Stimulated activated CD4-positive, alpha-beta T cell treated with anti-CD3 and anti-CD28 coated beads, Interleukin-4, amount 100 ng/mL, for 1 hour (primary cell): Measurements from ENCODE around the gene PFDN4.

Experiments
- DNase-seq: peaks from one replicate; pipeline ENCODE4 v3.0.0-alpha.2; 2020

PFDN4 gene

DNA sequence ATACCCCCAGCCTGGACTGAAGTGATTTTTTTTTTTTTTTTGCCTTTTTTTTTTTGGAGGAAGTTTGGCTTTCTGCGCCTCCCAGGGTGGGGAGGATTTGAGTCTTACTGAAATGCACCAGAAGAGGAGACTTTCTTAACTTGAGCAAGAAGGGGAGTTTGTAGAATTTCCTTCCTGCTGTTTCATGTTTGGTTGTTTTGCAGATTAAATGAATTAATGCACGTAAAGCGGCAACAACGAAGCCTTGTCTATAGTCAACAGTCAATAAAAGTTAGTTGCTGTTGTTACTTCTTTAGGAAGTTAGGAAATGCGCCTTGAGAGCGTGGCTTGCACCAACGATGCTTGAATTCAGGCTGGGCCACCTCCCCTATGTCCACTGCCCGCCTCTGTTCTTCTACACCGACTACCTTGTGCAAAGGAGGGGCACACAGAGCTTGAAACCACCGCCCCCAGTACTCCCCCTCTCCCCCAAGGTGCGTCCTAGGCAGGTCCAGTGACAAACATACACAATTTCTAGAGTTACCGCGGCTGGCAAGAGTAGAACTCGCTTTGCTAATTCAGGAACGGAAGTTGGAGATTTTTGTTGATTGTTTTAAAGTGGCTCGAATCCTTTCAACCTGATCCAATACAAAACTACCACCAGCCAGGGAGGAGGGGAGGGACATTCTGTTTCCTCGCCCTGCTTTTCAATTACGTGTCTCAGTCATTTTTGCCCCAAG is 33.3 kb upstream of the PFDN4 start:
- no peak for DNase-seq

DNA sequence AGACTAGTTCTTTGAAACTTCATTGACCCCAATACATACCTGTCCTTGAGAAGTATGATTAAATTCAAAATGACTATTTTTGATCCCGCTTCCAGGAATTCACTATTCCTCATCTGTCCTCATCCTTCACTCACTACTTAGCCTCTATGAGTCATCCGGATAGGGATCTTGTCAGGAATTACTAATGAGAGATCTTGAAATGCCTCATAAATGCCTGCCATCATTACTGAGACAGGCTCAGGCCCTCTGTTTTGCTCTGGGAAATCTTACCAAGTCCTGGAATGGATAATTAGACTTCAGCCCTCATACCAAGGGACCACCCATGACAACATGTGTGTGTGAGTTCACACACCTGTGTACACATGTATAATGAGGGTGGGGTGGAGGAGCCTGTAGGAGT is 31.3 kb upstream of the PFDN4 start:
- DNase-seq: no peak

DNA sequence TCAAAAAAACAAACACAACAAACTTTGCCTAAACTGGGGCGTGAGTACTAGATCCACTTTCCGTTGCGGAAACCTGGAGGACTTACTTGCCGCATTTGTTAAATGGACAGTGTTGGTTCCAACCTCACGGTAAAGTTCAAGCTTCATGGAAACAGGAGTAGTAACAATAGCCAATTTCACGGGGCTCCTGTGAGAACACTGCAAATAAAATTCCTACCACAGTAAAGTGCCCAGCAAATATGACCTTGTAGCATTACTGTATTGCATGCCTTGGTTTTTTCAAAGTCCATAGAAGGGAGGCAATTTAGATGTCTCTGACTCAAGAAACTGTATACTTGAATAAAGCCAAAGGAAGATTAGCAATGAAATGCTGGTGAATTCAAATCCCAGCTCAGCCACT is 30.5 kb upstream of the PFDN4 start:
- no peak for DNase-seq

DNA sequence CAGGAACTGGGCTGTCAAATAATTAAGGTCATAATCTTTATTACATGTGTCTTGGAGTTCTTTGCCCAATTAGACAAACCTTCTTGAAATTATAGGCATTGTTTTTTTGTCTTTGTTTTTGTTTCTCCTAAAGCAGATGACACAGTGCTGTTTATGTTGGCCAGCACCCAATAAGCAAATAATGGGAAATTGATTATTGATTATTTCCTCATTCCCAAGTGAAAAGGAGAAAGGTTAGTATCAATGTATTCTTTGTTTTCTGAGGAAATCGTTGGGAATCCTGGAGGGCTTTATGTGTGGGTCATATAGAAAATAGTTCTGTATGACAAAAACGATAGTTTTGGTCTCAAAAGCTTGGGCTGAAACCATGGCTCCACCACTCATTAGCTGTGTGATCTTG is 29.6 kb upstream of the PFDN4 start:
- no peak for DNase-seq

DNA sequence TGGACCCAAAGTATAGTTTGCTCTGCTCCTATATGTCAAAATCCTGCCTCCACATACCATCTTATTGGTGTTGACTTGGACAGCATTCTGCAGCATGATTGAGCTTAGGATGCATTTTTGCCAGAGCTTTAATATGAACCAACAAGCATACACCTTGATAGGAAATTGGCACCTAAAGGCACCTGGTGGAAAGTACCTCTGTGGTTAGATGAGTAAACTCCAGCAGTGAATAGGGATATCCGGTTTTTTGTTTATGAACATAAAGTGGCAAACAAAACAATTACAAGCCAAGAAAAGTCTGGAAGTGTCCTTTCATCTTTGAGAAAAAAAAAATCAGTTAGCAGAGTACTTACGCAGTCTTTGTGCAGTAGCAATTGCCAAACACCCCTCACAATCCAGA is 27.9 kb upstream of the PFDN4 start:
- no peak for DNase-seq

DNA sequence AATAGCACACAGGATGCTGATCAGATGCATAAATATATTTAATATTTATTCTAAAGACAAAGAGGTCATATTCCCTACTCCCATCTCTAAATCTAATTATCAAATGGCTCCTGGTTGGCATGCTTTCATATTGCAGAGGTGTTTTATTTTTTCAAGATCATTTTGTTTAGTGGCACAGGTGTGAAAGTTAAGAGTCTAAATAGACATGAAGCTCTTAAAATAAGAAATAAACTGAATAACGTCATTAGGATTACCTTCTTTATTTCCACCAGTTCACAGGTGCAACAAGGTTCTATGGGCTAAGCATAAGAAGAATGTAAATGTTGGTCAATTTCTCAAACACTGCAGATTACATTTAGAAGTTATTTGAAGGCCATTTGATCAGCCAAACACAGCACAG is 27.0 kb upstream of the PFDN4 start:
- DNase-seq: no peak

DNA sequence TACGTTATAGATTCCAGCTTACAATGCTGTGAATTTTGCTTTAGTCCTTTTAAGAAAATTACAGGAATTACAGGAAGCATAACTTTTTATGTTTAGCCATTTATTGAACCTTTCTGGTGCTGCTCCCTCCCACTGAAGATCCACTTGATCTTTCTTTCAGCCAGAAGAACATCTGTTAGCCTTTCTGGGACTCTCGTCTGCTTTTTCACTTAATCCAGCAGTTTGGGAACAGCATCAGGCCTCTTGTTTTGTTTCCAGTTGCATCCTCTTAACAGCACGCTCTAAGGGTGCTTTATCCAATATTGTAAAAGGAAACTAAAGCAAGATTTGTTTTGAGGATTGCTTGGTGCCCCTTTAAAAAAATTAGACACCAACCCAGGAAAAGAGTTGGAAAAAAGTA is 23.8 kb upstream of the PFDN4 start:
- no peak for DNase-seq

DNA sequence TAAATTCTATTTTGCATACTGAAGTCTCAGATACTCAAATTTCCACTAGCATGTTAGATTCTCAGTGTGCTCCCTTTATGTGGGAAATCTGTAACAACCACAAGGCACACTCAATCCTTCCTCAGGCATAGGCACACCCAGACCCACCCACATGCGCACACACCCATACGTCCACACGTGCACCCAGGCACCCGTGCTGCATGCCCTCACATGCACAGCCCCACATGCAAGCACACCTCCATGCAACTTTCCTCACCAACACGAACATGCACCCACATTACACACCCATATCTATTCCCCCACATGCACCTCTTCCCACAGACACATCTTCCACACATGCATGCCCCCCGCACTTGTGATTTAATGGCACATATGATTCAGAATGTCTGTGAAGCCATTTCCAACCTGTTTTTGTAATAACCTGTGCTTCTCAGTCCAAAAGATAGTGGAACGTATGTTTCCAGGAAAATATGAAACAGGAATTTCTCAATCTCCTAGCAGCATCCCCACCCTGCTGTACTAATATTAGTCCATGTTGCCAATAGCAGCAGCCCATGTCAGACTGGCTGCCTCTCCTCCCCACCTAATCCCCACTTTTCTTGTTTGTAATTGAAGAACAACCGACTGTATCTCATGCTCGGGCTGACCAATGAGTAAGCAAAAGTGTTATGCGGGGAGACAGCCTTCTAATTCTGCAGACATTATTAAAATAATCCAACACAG is 22.8 kb upstream of the PFDN4 start:
- DNase-seq: no peak

DNA sequence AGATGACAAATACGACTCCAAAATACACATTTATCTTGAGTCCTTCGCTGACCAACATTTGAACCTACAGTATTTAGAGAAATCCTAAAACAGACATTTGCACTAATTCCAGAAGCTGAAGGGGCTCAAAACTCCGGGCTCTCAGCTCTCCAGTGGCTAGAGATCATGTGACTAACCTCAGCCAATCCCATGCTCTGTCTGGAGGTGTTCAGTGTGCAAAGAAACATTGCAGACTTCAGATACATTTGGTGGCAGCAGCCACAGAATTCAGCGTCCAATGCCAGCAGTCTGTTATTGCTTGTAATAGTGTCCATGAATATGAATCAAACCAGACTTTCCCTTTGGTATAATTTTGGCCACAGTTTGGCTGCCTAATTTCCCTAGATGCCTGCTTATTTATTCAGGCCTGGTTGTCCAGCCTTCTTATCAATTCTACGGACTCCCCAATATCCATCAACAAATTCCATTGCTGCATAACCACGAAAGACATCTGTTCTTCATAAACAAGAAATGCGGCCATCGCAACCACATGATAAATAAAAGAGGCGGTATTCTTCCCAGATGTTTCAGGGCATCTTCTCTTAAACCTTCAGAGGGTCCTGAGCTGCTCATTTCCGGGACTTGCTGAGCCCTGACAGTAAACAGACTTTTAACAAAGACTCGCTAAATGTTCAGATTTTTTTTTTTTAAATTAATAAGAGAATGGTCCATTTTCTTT is 19.6 kb upstream of the PFDN4 start:
- DNase-seq: no peak

DNA sequence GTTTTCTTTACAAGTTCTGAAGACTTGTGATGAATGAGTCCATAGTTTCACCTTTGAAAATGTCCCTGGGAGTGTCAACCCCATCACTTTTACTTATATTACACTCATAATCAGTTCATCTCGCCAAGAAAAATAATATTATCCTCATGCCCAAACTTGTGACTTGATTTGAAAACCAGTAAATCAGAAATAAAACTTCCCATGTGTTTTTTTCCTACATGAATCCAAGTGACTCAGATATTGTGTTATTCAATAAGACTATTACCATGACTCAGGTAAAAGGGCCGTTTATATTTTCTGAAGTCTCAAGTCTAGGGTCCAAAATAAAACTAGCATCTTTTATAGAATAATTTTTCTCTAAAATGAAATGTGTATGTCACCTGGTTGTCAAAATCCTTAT is 18.3 kb upstream of the PFDN4 start:
- no peak for DNase-seq

DNA sequence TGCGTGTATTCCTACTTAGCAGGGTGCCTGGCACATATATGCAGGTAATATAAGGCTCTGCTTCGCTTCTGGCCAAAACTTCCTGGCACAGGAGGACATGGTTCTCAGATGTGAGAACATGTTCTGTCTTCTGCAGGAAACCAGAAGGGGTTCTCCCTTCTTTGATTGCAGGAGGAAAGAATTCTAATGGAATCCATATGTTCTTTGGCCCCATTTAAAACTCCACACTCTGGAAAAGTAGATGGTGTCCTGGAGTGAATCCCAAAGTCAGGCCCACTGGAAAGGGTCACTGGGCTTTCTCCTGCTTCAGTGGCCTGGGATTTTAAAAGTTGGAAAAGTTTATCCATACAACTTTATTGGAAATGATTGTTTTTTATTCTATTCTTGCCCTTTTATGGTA is 17.7 kb upstream of the PFDN4 start:
- no peak for DNase-seq

DNA sequence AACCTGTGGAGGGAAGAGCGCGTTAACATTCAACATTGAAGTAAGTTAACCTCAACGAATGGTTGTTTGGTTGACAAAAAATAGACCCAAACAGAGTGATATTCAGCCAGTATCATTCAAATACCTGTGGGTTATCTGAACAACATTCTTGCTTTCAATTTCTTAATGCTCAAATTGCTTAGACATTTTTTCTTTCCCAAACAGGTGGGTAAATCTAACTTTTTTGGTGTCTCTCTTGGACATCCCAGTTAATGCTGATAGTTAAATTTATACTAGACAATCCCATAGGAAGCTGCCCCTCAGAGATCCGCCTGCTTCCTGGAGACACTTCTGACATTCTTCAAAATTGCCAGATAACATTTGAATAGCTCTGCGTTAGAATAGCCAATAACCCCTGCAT is 14.1 kb upstream of the PFDN4 start:
- no peak for DNase-seq

DNA sequence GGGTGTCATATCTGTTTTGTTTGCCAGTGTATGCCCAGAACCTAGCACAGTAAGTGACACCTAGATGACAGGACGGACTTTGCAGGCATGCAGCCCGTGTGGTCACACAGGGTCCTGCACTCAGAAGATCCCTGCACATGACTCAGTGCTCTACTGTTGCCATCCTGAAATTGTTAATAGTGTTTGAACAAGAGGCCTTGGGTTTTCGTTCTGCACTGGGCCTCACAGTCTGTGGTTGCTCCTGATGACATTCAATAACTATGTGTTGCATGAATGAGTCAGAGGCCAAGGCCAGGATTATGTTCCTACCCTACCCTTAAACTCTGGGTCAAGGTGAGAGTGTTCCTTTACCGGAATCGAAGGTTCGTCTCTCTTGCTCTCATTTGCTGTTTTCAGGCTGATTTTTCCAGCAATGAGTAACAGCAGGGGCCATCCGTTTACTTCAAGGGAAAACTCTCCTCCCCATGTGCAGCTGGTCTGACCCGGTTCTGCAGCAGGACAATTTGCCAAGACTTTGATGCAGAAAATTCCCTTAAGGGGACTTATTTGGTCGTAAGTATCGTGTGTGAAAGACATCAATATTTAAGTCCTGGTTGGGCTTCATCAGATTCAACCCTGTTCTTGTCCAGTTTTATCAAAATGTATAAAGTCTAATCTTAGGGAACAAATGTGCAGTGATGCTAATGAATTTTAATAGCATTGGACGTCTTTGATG is 13.0 kb upstream of the PFDN4 start:
- no peak for DNase-seq

DNA sequence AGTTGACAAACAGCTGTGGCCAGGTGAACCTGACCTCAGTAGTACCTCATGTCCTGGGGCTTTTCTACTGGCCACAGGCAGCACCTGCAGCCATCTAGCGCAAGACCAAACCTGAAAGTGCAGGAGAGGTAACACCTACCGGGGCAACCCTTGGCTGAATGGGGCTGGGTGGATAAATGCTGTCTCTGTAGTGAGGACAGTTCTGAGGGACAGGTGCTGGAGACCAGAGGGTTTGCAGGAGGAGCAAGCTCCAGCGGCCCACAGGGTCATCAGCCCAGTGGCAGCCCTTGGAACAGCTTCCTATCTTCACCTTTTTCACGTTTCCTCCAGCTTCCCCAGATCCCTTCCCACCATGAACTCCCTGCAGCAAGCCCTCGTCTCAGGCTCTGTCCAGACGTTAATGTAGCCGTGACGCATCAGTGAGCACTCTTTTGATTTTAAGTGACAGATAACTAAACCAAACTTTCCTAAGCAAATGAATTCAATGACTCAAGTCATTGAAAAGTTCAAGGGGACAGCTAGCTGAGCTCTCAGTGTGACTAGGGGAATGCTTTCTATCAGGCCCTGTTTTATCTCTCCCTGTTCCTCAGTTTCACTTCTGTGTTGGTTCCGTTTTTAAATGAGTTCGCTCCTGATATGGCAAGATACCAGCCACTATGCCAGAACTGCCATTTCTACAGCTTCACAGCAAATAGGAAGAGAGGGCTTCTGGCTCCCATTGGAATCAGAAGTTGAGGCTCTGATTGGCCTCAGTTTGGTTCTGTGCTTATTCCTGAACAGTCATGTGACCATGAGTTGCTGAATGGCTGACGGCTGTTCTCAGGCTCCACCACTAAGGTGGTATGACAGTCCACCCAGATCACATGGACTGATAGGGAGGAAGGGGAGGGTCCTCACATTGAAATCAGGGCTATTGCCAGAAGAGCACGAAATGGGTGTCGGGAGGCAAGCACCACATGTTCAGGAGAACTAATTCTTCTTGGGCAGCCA is 12.1 kb upstream of the PFDN4 start:
- no peak for DNase-seq

DNA sequence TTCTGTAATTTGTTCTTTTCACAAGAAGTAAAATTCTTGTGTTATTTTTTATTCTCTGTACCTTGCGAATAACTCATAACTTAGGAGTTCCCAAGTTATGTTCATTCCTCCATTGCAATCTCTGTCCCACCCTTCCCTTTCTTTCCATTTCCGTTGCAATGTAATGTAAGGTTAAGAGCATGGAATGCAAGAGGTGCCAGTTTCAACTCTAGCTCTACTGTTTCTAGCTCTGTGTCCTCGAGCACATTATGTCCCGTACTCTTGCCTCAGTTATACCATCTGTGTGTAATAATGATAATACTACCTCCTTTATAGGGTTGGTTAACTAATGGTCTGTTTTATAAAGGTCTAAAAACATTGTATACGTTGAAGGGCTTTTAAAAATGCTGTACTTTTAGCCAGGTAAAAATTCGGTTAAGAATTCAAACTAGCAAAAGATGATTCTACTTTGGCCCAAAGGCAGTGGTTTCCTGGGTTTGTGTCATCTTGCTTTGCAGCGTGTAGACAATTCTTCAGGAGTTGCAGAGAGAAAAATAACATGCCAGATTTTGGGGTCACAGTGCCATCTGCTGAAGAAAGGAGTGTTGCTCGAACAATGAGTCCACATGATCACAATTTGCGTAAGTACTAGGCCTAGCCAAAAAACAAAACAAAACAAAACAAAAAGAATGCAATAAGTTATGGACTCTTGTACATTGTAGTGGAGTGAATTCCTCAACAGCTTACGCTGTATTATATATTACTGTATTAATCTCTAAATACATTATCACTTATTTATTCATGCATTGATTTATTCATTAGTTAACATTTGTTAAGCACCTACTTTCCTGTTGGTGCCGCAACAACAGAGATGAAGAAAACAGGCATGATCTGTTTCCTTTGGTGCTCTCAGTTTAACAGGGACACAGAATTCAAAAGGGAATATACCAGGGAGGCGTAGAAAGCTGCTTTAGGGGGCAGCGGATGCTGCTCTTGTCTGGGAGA is 10.0 kb upstream of the PFDN4 start:
- no peak for DNase-seq

DNA sequence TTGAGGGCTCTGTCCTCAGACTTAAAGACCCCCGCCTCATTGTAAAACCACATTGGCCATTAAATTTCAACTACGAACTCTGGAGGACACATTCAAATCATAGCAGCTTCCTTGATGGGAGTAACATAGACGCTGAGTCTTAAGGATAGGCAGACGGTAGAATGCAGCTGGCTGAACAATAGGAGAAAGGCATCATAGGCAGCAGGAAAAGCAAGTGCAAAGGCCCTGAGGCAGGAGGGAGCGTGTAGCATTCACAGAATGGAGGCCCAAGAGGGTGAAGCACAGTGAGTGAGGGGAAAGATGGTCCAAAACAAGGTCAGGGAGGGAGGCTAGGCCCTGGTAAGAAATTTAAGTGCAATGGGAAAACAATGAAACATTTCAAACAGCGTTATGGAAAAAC is 8.6 kb upstream of the PFDN4 start:
- DNase-seq: no peak

DNA sequence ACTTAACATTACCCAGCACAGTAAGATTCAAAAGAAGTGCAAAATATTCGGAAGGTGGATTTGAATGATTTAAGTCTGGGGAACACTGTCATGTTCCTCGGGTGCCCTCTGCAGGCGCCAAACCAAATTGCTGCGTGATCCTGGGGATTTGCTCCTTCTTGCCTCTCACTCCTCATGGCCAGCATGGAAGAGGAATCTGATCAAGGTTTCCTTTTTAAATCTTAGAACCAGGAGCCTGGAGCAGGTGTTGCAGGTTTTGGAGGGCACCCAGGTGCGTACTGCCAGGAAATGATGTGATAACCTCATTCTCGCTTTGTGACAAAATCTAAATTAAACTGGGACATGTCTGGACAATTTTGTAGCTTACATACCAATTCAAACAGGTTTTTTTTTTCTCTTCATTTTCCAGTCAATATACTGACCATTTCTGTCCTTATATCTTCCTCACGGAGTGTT is 8.1 kb upstream of the PFDN4 start:
- peak; percentile 71 for DNase-seq

DNA sequence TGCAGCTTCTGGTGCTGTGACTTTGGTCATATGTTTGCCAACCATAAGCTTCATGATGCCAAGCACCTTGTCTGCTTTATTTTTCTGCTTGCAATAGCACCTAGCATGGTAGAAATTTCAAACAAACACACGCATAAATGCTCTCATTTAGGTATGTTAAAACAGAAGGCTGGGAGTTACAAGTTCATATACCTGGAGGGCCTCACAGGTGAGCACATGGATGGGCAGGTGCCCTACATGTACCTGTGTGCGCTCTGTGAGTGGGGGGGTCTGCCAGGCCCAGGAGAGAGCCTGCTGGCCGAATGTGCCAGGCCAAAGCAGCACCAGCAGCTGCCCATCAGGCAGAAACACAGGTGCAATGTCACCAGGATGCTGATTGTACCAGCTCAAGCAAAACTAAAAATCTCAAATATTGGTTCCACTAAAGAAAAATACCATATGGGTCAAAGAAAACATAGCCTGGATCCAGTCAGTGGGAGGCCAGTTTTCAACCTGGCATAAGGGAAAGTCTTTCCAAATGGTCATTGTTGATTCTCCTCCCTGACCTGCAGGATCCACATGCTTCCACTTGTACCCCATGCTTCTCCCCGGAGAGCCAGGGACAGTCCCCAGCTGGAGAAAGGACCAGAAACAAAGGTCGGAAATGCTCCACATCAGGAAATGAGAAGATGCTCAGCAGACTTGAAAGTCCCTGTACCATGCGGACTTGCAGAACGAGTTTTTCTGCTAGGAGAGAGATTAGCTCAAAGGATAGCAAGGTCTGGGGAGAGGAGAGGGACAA is 7.2 kb upstream of the PFDN4 start:
- DNase-seq: no peak

DNA sequence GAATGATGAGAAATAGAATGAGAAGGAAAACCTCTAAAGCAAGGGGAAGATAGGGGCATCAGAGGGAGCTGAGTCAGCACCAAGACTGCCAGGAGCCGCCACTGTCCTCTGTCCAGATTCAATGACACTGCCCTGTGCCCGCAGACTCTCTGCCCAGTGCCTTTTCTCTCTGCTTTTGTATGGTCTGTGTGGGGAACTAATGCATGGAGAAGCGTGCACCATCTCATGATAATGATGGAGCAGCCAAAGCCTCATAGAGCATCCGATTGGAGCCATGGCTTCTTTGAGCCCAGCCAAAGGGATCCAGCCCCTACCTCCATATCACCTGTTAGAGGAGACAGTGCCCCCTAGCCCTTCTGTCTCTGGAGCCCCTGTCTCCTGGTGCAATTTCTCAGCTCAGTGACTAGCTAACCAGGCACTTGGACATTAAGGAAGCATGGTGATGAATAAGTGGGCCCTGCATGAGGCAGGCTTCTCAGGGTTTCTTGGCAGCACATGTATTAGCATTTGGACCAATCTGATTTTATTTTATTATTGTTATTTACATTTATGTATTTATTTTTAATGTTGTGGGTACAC is 6.5 kb upstream of the PFDN4 start:
- DNase-seq: no peak

DNA sequence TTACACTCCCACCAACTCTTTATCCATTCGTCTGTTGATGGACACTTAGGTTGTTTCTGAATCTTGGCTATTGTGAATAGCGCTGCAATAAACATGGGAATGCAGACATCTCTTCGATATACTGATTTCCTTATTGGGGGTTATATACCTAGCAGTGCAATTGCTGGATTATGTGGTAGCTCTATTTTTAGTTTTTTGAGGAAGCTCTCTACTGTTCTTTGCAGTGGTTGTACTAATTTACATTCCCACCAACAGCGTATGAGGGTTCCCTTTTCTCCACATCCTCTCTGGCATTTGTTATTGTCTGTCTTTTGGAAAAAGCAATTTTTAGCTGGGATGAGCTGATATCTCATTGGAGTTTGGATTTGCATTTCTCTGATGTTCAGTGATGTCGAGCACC is 4.6 kb upstream of the PFDN4 start:
- DNase-seq: no peak
